ENCODE measurements around the gene TMEM200B. TPM values are rescaled to one million over a fixed set of nuclear protein-coding genes. Genes with fewer than 3 reads are reported as not detected.
A peak's percentile ranks its signal among the peaks of the same experiment; 100 is the strongest.

The TMEM200B gene
- total RNA-seq, 1 donor, result 14.2 TPM

GRCh38 chr1:29121936-29122681, 1.6 kb downstream of the TMEM200B start:
- peak overlapping the region; percentile 70 for H3K4me3 ChIP-seq (ENCODE audit: low read depth, low read length)
- peak; percentile 31 for DNase-seq (ENCODE audit: low read depth)

GRCh38 chr1:29121516-29121935, 2.2 kb downstream of the TMEM200B start:
- no peak for TF ChIP-seq CTCF (IDR thresholded peaks at IDR 0.05; ENCODE audit: insufficient read depth, low read depth, low read length)
- no peak for DNase-seq (ENCODE audit: low read depth)
- peak overlapping the region; percentile 70 for H3K4me3 ChIP-seq (ENCODE audit: low read depth, low read length)

More at GRCh38 chr1:29121936-29122681, 1.6 kb downstream of the TMEM200B start:
- TF ChIP-seq CTCF (IDR thresholded peaks at IDR 0.05; ENCODE audit: insufficient read depth, low read depth, low read length), result no peak

- no peak overlapping the region for H3K4me3 ChIP-seq (ENCODE audit: low read depth, low read length)
- TF ChIP-seq CTCF (IDR thresholded peaks at IDR 0.05; ENCODE audit: insufficient read depth, low read depth, low read length), result peak; percentile 43
- no peak for DNase-seq (ENCODE audit: low read depth)
Measured at GRCh38 chr1:29120947-29121485, 2.7 kb downstream of the TMEM200B start.

GRCh38 chr1:29120367-29120766, 3.3 kb downstream of the TMEM200B start:
- DNase-seq (ENCODE audit: low read depth), result no peak
- no peak overlapping the region for H3K4me3 ChIP-seq (ENCODE audit: low read depth, low read length)
- no peak for TF ChIP-seq CTCF (IDR thresholded peaks at IDR 0.05; ENCODE audit: insufficient read depth, low read depth, low read length)

DNA sequence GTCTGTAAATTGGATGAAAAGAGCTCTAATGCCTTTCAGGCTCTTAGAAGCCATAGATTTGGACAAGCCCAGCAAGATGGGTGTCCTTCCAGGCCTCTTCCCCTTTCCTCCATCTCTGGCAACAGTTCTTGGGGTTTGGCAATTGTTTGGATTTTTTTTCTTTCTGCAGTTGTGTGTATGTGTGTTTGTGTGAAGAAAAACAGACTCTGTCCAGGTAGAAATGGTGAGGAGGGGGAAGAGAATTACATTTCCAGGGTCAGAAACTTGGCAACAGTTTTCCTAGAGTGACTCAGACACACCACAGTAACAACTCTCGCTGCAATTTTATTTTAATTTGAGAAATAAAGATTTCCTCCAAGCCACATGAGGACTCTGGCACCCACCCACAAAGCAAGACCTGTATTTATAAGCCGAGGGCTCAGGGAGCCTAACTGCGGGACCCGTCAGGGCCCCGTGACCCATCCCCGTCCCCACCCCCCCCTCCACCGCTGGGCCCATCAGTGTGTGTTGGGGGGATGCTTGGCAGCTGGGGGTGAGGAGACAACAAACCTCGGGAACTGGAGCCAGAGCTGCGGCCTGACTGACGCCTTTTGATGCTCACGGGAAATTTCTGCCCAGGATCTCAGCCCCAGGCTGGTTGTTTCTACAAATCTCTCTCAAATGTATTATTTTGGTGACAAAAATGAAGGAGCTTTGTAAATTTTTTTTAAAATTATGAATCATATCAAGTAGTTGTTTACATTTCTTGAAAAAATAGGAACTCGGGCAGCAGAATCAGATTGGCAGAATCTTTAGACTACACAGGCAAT, 4.4 kb downstream of the TMEM200B start:
- no peak overlapping the region for H3K4me3 ChIP-seq (ENCODE audit: low read depth, low read length)
- no peak for TF ChIP-seq CTCF (IDR thresholded peaks at IDR 0.05; ENCODE audit: insufficient read depth, low read depth, low read length)
- DNase-seq (ENCODE audit: low read depth), result no peak

- DNase-seq (ENCODE audit: low read depth), result no peak
- peak; percentile 47 for TF ChIP-seq CTCF (IDR thresholded peaks at IDR 0.05; ENCODE audit: insufficient read depth, low read depth, low read length)
Measured at GRCh38 chr1:29117381-29117780, 6.3 kb downstream of the TMEM200B start.

More at GRCh38 chr1:29117381-29117780, 6.3 kb downstream of the TMEM200B start:
- no peak overlapping the region for H3K4me3 ChIP-seq (ENCODE audit: low read depth, low read length)
